HL-60 (cell line): Measurements from ENCODE around the gene CLEC19A.

Experiments
- CTCF ChIP-seq: IDR thresholded peaks from one replicate; pipeline ENCODE4 v1.5.1; 2011; ENCODE audit warnings: low read length, control low read depth, inconsistent platforms; ENCODE audit not compliant: insufficient read depth
- POLR2AphosphoS5 ChIP-seq: IDR thresholded peaks from 2 replicates; pipeline ENCODE4 v1.6.1; 2012; ENCODE audit warnings: low read depth

- no peak for TF ChIP-seq CTCF
- no peak for TF ChIP-seq POLR2AphosphoS5
These were observed 40.1 kb upstream of the CLEC19A start for GRCh38 chr16:19245326-19245925.
